Measurements from ENCODE around the gene KRTAP10-7. TPM values are rescaled to one million over a fixed set of nuclear protein-coding genes. Genes with fewer than 3 reads are reported as not detected.

The KRTAP10-7 gene
- total RNA-seq, 2 experiments from 2014 or later: not detected

- ATAC-seq: no peak
- H3K36me3 Mint-ChIP-seq (ENCODE audit: low read depth): no peaks in the 10 kb centered on the region
These were observed 11.2 kb downstream of the KRTAP10-7 start for GRCh38 chr21:44611551-44611950.

GRCh38 chr21:44612029-44612486, 11.7 kb downstream of the KRTAP10-7 start, which contains the start of gene KRTAP10-8:
TSS of gene KRTAP10-8 (plus strand) at chr21:44612079. CDS start at chr21:44612101, 22 bp downstream.
- H3K9me3 Mint-ChIP-seq: peaks cover 15% of the 10 kb centered on the region
- ATAC-seq (no peak), DNase-seq (no peak)
- peaks cover 13% of the 10 kb centered on the region for H3K4me1 Mint-ChIP-seq (ENCODE audit: low read depth)
- ChIA-PET CTCF (interaction anchor here (1.3 kb wide), 1 partner anchor 13 kb away, joined by 3 read pairs; no protein-coding TSS in a partner anchor), POLR2A (no interaction called here)
- no peak within 1 kb of the TSS for H3K27ac Mint-ChIP-seq
- no peak within 1 kb of the TSS for H3K4me3 Mint-ChIP-seq
- intact Hi-C loops (cut with micrococcal nuclease): no loop called here
- H3K27me3 Mint-ChIP-seq: no peaks in the 10 kb centered on the region
- TF ChIP-seq CTCF (IDR thresholded peaks at IDR 0.05): no peak
- H3K36me3 Mint-ChIP-seq (ENCODE audit: low read depth): no peaks in the 10 kb centered on the region

More at GRCh38 chr21:44611551-44611950, 11.2 kb downstream of the KRTAP10-7 start:
- H3K27me3 Mint-ChIP-seq: no peaks in the 10 kb centered on the region
- peaks cover 16% of the 10 kb centered on the region for H3K9me3 Mint-ChIP-seq
- H3K27ac Mint-ChIP-seq: no peak overlapping the region
- ChIA-PET POLR2A (no interaction called here), CTCF (interaction anchor here (1.3 kb wide), 1 partner anchor 14 kb away, joined by 3 read pairs; no protein-coding TSS in a partner anchor)
- intact Hi-C loops (cut with micrococcal nuclease): no loop called here
- TF ChIP-seq CTCF (IDR thresholded peaks at IDR 0.05): no peak
- H3K4me3 Mint-ChIP-seq: no peak overlapping the region
- H3K4me1 Mint-ChIP-seq (ENCODE audit: low read depth): peaks cover 10% of the 10 kb centered on the region
- no peak for DNase-seq

GRCh38 chr21:44612669-44613229, 12.4 kb downstream of the KRTAP10-7 start:
- ATAC-seq (no peak), DNase-seq (no peak)
- Mint-ChIP-seq H3K9me3 (peaks cover 15% of the 10 kb centered on the region), H3K27me3 (no peaks in the 10 kb centered on the region), H3K36me3 (ENCODE audit: low read depth) (no peaks in the 10 kb centered on the region), H3K4me1 (ENCODE audit: low read depth) (peaks cover 20% of the 10 kb centered on the region), H3K4me3 (no peak overlapping the region), H3K27ac (no peak overlapping the region)
- intact Hi-C loops (cut with micrococcal nuclease): no loop called here
- CTCF ChIA-PET: no interaction called here
- POLR2A ChIA-PET: no interaction called here
- TF ChIP-seq CTCF (IDR thresholded peaks at IDR 0.05): no peak

GRCh38 chr21:44613386-44614155, 13.2 kb downstream of the KRTAP10-7 start:
- H3K36me3 Mint-ChIP-seq (ENCODE audit: low read depth): peaks cover under 1% of the 10 kb centered on the region
- no peak overlapping the region for H3K4me3 Mint-ChIP-seq
- H3K9me3 Mint-ChIP-seq: peaks cover 19% of the 10 kb centered on the region
- no peak overlapping the region for H3K27ac Mint-ChIP-seq
- intact Hi-C loops (cut with micrococcal nuclease): no loop called here
- H3K27me3 Mint-ChIP-seq: no peaks in the 10 kb centered on the region
- POLR2A ChIA-PET: no interaction called here
- TF ChIP-seq CTCF (IDR thresholded peaks at IDR 0.05): no peak
- no peak for ATAC-seq
- DNase-seq: no peak
- H3K4me1 Mint-ChIP-seq (ENCODE audit: low read depth): peaks cover 28% of the 10 kb centered on the region
- CTCF ChIA-PET: no interaction called here

- DNase-seq: no peak
- ChIA-PET CTCF (no interaction called here), POLR2A (no interaction called here)
- intact Hi-C loops (cut with micrococcal nuclease): no loop called here
- H3K27ac Mint-ChIP-seq: no peak overlapping the region
- H3K4me3 Mint-ChIP-seq: no peak overlapping the region
- H3K9me3 Mint-ChIP-seq: peaks cover 24% of the 10 kb centered on the region
- no peaks in the 10 kb centered on the region for H3K27me3 Mint-ChIP-seq
- peaks cover 7% of the 10 kb centered on the region for H3K36me3 Mint-ChIP-seq (ENCODE audit: low read depth)
- TF ChIP-seq CTCF (IDR thresholded peaks at IDR 0.05): no peak
- H3K4me1 Mint-ChIP-seq (ENCODE audit: low read depth): peaks cover 34% of the 10 kb centered on the region
- no peak for ATAC-seq
These were observed 13.8 kb downstream of the KRTAP10-7 start for GRCh38 chr21:44614161-44614631.

Data from activated CD8-positive, alpha-beta T cell treated with anti-CD3 and anti-CD28 coated beads for 36 hours (primary cell).